Coronary artery (tissue), 2 donors: Measurements from ENCODE around the gene RND3.
A peak's percentile ranks its signal among the peaks of the same experiment; 100 is the strongest.

Source experiments
- DNase-seq: peaks from one replicate; pipeline ENCODE4 v3.0.0-alpha.2; 2017; ENCODE audit warnings: low spot score
- H3K27ac ChIP-seq, 2 donors: fragments of 200-600 bp; sonication (generic); one replicate each; pipeline ENCODE4 v1.5.1; 2016 to 2019
- H3K4me3 ChIP-seq: fragments of 200-600 bp; sonication (generic); 2 replicates; pipeline ENCODE4 v1.5.1; 2016; ENCODE audit warnings: mild to moderate bottlenecking, moderate library complexity
- CTCF ChIP-seq: fragments of 200-600 bp; sonication (generic); IDR thresholded peaks from one replicate; pipeline ENCODE4 v1.5.1; 2019; ENCODE audit warnings: antibody characterized with exemption

Gene RND3

GRCh38 chr2:150487537-150488429 lies at the start of gene RND3:
Gene RND3 (minus strand): TSS chr2:150487667. CDS start chr2:150487417, 250 bp downstream.
- Histone ChIP-seq H3K27ac (peak within 1 kb of the TSS; percentile 91 to 99), H3K4me3 (peak within 1 kb of the TSS; percentile 76)
- peak; percentile 82 for TF ChIP-seq CTCF
- DNase-seq, result peak; percentile 98

GRCh38 chr2:150535176-150535575 lies 47.7 kb upstream of the RND3 start:
- no peak for DNase-seq
- Histone ChIP-seq H3K4me3 (no peak overlapping the region), H3K27ac (no peak overlapping the region)
- TF ChIP-seq CTCF, result no peak

GRCh38 chr2:150532879-150533278 lies 45.4 kb upstream of the RND3 start:
- TF ChIP-seq CTCF, result no peak
- DNase-seq, result no peak
- no peak overlapping the region for H3K4me3 ChIP-seq
- H3K27ac ChIP-seq, result no peak overlapping the region

GRCh38 chr2:150532020-150532419 lies 44.6 kb upstream of the RND3 start:
- no peak for DNase-seq
- no peak for TF ChIP-seq CTCF
- no peak overlapping the region for H3K4me3 ChIP-seq
- H3K27ac ChIP-seq, result no peak overlapping the region

- no peak for DNase-seq
- Histone ChIP-seq H3K27ac (no peak overlapping the region), H3K4me3 (no peak overlapping the region)
- TF ChIP-seq CTCF, result no peak
These were observed 44.1 kb upstream of the RND3 start for GRCh38 chr2:150531591-150531990.

DNA sequence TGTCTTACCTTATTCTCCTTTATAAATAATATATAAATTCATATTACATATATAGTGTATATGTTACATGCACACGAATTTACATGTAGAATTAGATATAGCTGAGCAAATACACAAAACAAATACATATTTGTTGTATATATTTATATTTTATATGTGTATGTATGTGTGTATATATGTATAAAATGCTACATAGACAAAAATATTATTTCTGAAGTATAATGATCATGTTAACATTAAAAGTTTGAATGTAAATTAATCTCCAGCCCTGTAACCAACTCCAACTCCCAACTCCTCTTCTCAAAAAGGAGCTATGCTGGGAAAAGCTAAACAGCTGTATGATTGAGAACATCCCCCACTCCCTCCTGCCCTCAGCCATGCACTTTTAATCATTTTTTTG lies 42.7 kb upstream of the RND3 start:
- H3K27ac ChIP-seq, result no peak overlapping the region
- no peak for DNase-seq
- H3K4me3 ChIP-seq, result no peak overlapping the region
- TF ChIP-seq CTCF, result no peak
